Stimulated activated CD4-positive, alpha-beta T cell treated with anti-CD3 and anti-CD28 coated beads, Interleukin-4, amount 100 ng/mL, for 4 hours (primary cell): ENCODE data around the gene PODNL1.
A peak's percentile ranks its signal among the peaks of the same experiment; 100 is the strongest.
"Not testable (repeated sequence)": the region's sequence is repeated elsewhere in the genome, so short reads cannot be mapped to it uniquely, and the experiment has no call there.

ENCODE experiments used
- DNase-seq, 2 experiments: peaks; one replicate each; pipeline ENCODE4 v3.0.0-alpha.2; 2020

The PODNL1 gene

GRCh38 chr19:13938301-13939064, at the start of gene PODNL1:
TSS of gene PODNL1 (minus strand) at chr19:13938417. CDS start at chr19:13938181, 236 bp downstream.
- DNase-seq = no peak

- DNase-seq = no peak
These were observed 49.1 kb upstream of the PODNL1 start for GRCh38 chr19:13987101-13987890.

GRCh38 chr19:13986348-13986904, 48.2 kb upstream of the PODNL1 start:
- DNase-seq = peak; percentile 98

GRCh38 chr19:13985771-13986347, 47.6 kb upstream of the PODNL1 start:
- DNase-seq = peak; percentile 16 to 32

- no peak for DNase-seq
These were observed 46.9 kb upstream of the PODNL1 start for GRCh38 chr19:13984875-13985741.

GRCh38 chr19:13984186-13984585, 46.0 kb upstream of the PODNL1 start:
- no peak for DNase-seq

- DNase-seq = peak; percentile 24 to 26
These were observed 45.1 kb upstream of the PODNL1 start for GRCh38 chr19:13983213-13983889.

GRCh38 chr19:13982773-13983172, 44.6 kb upstream of the PODNL1 start:
- DNase-seq = no peak

- no peak for DNase-seq
These were observed 43.8 kb upstream of the PODNL1 start for GRCh38 chr19:13981988-13982501.

GRCh38 chr19:13981467-13981866, 43.2 kb upstream of the PODNL1 start:
- no peak for DNase-seq

GRCh38 chr19:13981021-13981420, 42.8 kb upstream of the PODNL1 start:
- DNase-seq = no peak

- DNase-seq = no peak
These were observed 42.1 kb upstream of the PODNL1 start for GRCh38 chr19:13980340-13980739.

- DNase-seq = no peak
These were observed 41.5 kb upstream of the PODNL1 start for GRCh38 chr19:13979686-13980085.

GRCh38 chr19:13979244-13979615, 41.0 kb upstream of the PODNL1 start:
- no peak for DNase-seq

GRCh38 chr19:13978351-13979243, 40.4 kb upstream of the PODNL1 start:
- DNase-seq = no peak

GRCh38 chr19:13977803-13978202, 39.6 kb upstream of the PODNL1 start:
- no peak for DNase-seq

- no peak for DNase-seq
These were observed 38.2 kb upstream of the PODNL1 start for GRCh38 chr19:13976446-13976845.

GRCh38 chr19:13975870-13976269, 37.7 kb upstream of the PODNL1 start:
- DNase-seq = no peak

- peak; percentile 23 to 48 for DNase-seq
These were observed 35.9 kb upstream of the PODNL1 start for GRCh38 chr19:13974073-13974472.

GRCh38 chr19:13973479-13973878, 35.3 kb upstream of the PODNL1 start:
- not testable (repeated sequence) for DNase-seq
